SK-N-SH (cell line): ENCODE data around the gene POLD4. TPM values are rescaled to one million over a fixed set of nuclear protein-coding genes. Genes with fewer than 3 reads are reported as not detected.
A peak's percentile ranks its signal among the peaks of the same experiment; 100 is the strongest.

Source experiments
- CTCF ChIA-PET: fragments of 300-600, 350-600 bp; formaldehyde crosslinking; extraction: SDS; loops from one replicate; lab custom pipeline; 2021; lab: Yijun Ruan, JAX
- POLR2A ChIA-PET: fragments of 350-600 bp; sonication (Branson Sonifier 250); formaldehyde crosslinking; extraction: SDS; loops from one replicate; lab custom pipeline; 2020; ENCODE audit warnings: antibody characterized with exemption, inconsistent platforms; lab: Yijun Ruan, JAX
- DNase-seq: peaks from one replicate; pipeline ENCODE4 v3.0.0; 2012
- H2AFZ ChIP-seq: fragments of 200-600 bp; sonication (generic); 2 replicates; pipeline ENCODE4 v1.8.1; 2016; ENCODE audit warnings: antibody characterized with exemption, mild to moderate bottlenecking, low read depth
- H3F3A ChIP-seq: fragments of 200-600 bp; sonication (generic); replicated peaks from 2 replicates; pipeline ENCODE3; 2016; ENCODE audit warnings: antibody characterized with exemption, mild to moderate bottlenecking; ENCODE audit not compliant: insufficient read depth
- H3K27ac ChIP-seq, 2 experiments: fragments of 200-500 bp in 1 of 2; fragments of 200-600 bp in 1 of 2; sonication (Bioruptor generic) in 1 of 2; sonication (generic), shearing (Covaris generic) in 1 of 2; 2 replicates each; pipeline versions ENCODE4 v1.5.1 to v1.6.1; 2014 to 2016; ENCODE audit warnings: low read depth in 2 of 2, inconsistent platforms in 1 of 2, low read length in 1 of 2, mild to moderate bottlenecking in 1 of 2, mixed read lengths in 1 of 2
- H3K27me3 ChIP-seq: fragments of 200-600 bp; sonication (generic), shearing (Covaris generic); 2 replicates; pipeline ENCODE4 v1.6.1; 2016; ENCODE audit warnings: mixed run types; ENCODE audit not compliant: insufficient read depth
- H3K36me3 ChIP-seq, 2 experiments: fragments of 200-500 bp in 1 of 2; fragments of 200-600 bp in 1 of 2; sonication (Bioruptor generic) in 1 of 2; sonication (generic) in 1 of 2; replicated peaks in 1 of 2; 2 replicates each; pipeline versions ENCODE3 to v1.5.1; 2014 to 2016; ENCODE audit warnings: low read length in 1 of 2, mild to moderate bottlenecking in 1 of 2; ENCODE audit not compliant: insufficient read depth in 2 of 2, control insufficient read depth in 1 of 2
- H3K4me1 ChIP-seq, 2 experiments: fragments of 200-500 bp in 1 of 2; fragments of 200-600 bp in 1 of 2; sonication (Bioruptor generic) in 1 of 2; sonication (generic), shearing (Covaris generic) in 1 of 2; 2 replicates each; pipeline versions ENCODE4 v1.5.1 to v1.6.1; 2014 to 2016; ENCODE audit warnings: low read depth in 1 of 2, low read length in 1 of 2, mixed run types in 1 of 2; ENCODE audit not compliant: insufficient read depth in 2 of 2, control insufficient read depth in 1 of 2
- H3K4me2 ChIP-seq: fragments of 200-600 bp; sonication (generic), shearing (Covaris generic); 2 replicates; pipeline ENCODE4 v1.6.1; 2017; ENCODE audit warnings: mixed run types
- H3K4me3 ChIP-seq, 2 experiments: fragments of 200-500 bp in 1 of 2; fragments of 200-600 bp in 1 of 2; sonication (Bioruptor generic) in 1 of 2; sonication (generic), shearing (Covaris generic) in 1 of 2; 2 replicates each; pipeline versions ENCODE4 v1.5.1 to v1.8.1; 2014 to 2016; ENCODE audit warnings: low read depth in 2 of 2, inconsistent platforms in 1 of 2, low read length in 1 of 2, mild to moderate bottlenecking in 1 of 2, mixed read lengths in 1 of 2, moderate library complexity in 1 of 2
- H3K79me2 ChIP-seq: fragments of 200-600 bp; sonication (generic); 2 replicates; pipeline ENCODE4 v1.8.1; 2017; ENCODE audit warnings: mild to moderate bottlenecking; ENCODE audit not compliant: insufficient read depth
- H3K9ac ChIP-seq: fragments of 200-600 bp; sonication (generic); 2 replicates; pipeline ENCODE4 v1.6.1; 2017; ENCODE audit warnings: mixed run types
- H3K9me2 ChIP-seq: fragments of 200-600 bp; sonication (generic); 2 replicates; pipeline ENCODE4 v1.6.1; 2017; ENCODE audit warnings: mixed run types
- H3K9me3 ChIP-seq: fragments of 200-600 bp; sonication (generic); 2 replicates; pipeline ENCODE4 v1.6.1; 2017; ENCODE audit warnings: mixed run types, mild to moderate bottlenecking, moderate library complexity
- H4K20me1 ChIP-seq: fragments of 200-600 bp; sonication (generic); 2 replicates; pipeline ENCODE4 v1.6.1; 2017; ENCODE audit warnings: mild to moderate bottlenecking, mixed run types; ENCODE audit not compliant: insufficient read depth
- EP300 ChIP-seq, 2 experiments: IDR thresholded peaks; 2 replicates each; pipeline versions ENCODE4 v1.4.0 to v1.6.1; 2012; ENCODE audit warnings: borderline replicate concordance in 1 of 2, low read depth in 1 of 2, low read length in 1 of 2
- EZH2phosphoT487 ChIP-seq: fragments of 200-600 bp; sonication (generic); IDR thresholded peaks from 2 replicates; pipeline ENCODE4 v1.6.1; 2017; ENCODE audit warnings: low read depth, mixed run types, mild to moderate bottlenecking, antibody characterized with exemption, moderate library complexity, borderline replicate concordance
- GABPA ChIP-seq: IDR thresholded peaks from 2 replicates; pipeline ENCODE4 v1.4.0; 2012; ENCODE audit warnings: low read depth, mild to moderate bottlenecking
- RFX5 ChIP-seq: IDR thresholded peaks from 2 replicates; pipeline ENCODE4 v1.6.1; 2012; ENCODE audit warnings: mild to moderate bottlenecking, improper control_type of control experiment, low read length
- RXRA ChIP-seq: IDR thresholded peaks from 2 replicates; pipeline ENCODE4 v1.4.0; 2012; ENCODE audit warnings: low read depth, mild to moderate bottlenecking, borderline replicate concordance
- TAF1 ChIP-seq: IDR thresholded peaks from 2 replicates; pipeline ENCODE4 v1.6.1; 2012; ENCODE audit warnings: low read depth, mild to moderate bottlenecking, low read length, moderate library complexity, borderline replicate concordance
- WGBS: methylation state at CpG from one replicate; pipeline ENCODE4 v1.1.6; 2017; ENCODE audit warnings: low lambda C conversion rate; 5-methylcytosine and 5-hydroxymethylcytosine counted together
- polyA plus RNA-seq, 3 experiments: library from polyadenylated mRNA; depleted of rRNA; stranded (reverse); fragments of >200 nt; gene quantifications; 2 replicates each; pipeline ENCODE4 v1.2.3, GENCODE V29; 2012
- TF ChIP-seq, protein P1 (sequence below): IDR thresholded peaks from 2 replicates; pipeline ENCODE4 v1.4.0; 2012; ENCODE audit warnings: low read depth, borderline replicate concordance
- TF ChIP-seq, protein P2 (sequence below): fragments of 150-350 bp; IDR thresholded peaks from 2 replicates; pipeline ENCODE4 v1.6.1; 2016; ENCODE audit warnings: mild to moderate bottlenecking, low read depth, low read length
- TF ChIP-seq, protein P3 (sequence below): IDR thresholded peaks from 2 replicates; pipeline ENCODE4 v1.4.0; 2012; ENCODE audit warnings: low read depth, borderline replicate concordance

POLD4 gene
- polyA plus RNA-seq, 1 of the 3 experiments (the other 2 are of a cell fraction): 80.4 TPM

GRCh38 chr11:67392183-67392715, 38.9 kb upstream of the POLD4 start:
- Histone ChIP-seq H3K9me2 (no peaks in the 10 kb centered on the region), H3K27me3 (no peaks in the 10 kb centered on the region), H3K36me3 (peaks cover 0 to 1% of the 10 kb centered on the region in 2 experiments), H4K20me1 (no peaks in the 10 kb centered on the region), H3K4me3 (peak overlapping the region; percentile 76 to 98), H3K9me3 (no peaks in the 10 kb centered on the region), H2AFZ (peak overlapping the region; percentile 68; the same call in 1 of the 2 replicates), H3K9ac (peak overlapping the region; percentile 97), H3K4me1 (peaks cover 0 to 13% of the 10 kb centered on the region in 2 experiments; a peak in 1 of 4 replicates), H3F3A (peaks cover 14% of the 10 kb centered on the region), H3K79me2 (peaks cover 23% of the 10 kb centered on the region), H3K27ac (peak overlapping the region in 1 of 2 experiments; percentile 27; a peak in 2 of 4 replicates), H3K4me2 (peak overlapping the region; percentile 99)
- no peak for DNase-seq
- WGBS: 16% methylated on average over 28 of the region's 31 CpGs
- TF ChIP-seq TAF1 (no peak), EP300 (IDR thresholded peaks at IDR 0.05; ENCODE audit: borderline replicate concordance in 1 of 2, low read depth in 1 of 2, low read length in 1 of 2) (no peak), GABPA (no peak), RFX5 (no peak), RXRA (no peak), EZH2phosphoT487 (no peak)
- TF ChIP-seq, protein P1, sequence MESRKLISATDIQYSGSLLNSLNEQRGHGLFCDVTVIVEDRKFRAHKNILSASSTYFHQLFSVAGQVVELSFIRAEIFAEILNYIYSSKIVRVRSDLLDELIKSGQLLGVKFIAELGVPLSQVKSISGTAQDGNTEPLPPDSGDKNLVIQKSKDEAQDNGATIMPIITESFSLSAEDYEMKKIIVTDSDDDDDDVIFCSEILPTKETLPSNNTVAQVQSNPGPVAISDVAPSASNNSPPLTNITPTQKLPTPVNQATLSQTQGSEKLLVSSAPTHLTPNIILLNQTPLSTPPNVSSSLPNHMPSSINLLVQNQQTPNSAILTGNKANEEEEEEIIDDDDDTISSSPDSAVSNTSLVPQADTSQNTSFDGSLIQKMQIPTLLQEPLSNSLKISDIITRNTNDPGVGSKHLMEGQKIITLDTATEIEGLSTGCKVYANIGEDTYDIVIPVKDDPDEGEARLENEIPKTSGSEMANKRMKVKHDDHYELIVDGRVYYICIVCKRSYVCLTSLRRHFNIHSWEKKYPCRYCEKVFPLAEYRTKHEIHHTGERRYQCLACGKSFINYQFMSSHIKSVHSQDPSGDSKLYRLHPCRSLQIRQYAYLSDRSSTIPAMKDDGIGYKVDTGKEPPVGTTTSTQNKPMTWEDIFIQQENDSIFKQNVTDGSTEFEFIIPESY: no peak
- TF ChIP-seq, protein P2, sequence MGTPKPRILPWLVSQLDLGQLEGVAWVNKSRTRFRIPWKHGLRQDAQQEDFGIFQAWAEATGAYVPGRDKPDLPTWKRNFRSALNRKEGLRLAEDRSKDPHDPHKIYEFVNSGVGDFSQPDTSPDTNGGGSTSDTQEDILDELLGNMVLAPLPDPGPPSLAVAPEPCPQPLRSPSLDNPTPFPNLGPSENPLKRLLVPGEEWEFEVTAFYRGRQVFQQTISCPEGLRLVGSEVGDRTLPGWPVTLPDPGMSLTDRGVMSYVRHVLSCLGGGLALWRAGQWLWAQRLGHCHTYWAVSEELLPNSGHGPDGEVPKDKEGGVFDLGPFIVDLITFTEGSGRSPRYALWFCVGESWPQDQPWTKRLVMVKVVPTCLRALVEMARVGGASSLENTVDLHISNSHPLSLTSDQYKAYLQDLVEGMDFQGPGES: no peak
- TF ChIP-seq, protein P3, sequence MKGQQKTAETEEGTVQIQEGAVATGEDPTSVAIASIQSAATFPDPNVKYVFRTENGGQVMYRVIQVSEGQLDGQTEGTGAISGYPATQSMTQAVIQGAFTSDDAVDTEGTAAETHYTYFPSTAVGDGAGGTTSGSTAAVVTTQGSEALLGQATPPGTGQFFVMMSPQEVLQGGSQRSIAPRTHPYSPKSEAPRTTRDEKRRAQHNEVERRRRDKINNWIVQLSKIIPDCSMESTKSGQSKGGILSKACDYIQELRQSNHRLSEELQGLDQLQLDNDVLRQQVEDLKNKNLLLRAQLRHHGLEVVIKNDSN: no peak
- ChIA-PET POLR2A (interaction anchor here (0.8 to 2.6 kb wide), 13 partner anchors 9 to 130 kb away, joined by 3 to 32 read pairs (median 4); partner anchors contain the start of genes AIP, CLCF1, POLD4 and PPP1CA), CTCF (interaction anchor here (0.9 to 2.7 kb wide), 17 partner anchors 10 to 225 kb away, joined by 3 to 53 read pairs (median 4); partner anchors contain the start of genes CLCF1 and PPP1CA)
